KOPT-K1 (cell line): ENCODE data around the gene PSD4.

Experiments
- H3K27ac ChIP-seq: fragments of 200-600 bp; sonication (generic); 2 replicates; pipeline ENCODE4 v1.5.1; 2016; ENCODE audit warnings: antibody characterized with exemption, mild to moderate bottlenecking, low read depth, low read length; ENCODE audit not compliant: poor library complexity, severe bottlenecking
- H3K36me3 ChIP-seq: fragments of 200-600 bp; sonication (generic); 2 replicates; pipeline ENCODE4 v1.5.1; 2017; ENCODE audit warnings: antibody characterized with exemption, mild to moderate bottlenecking, low read length, moderate library complexity; ENCODE audit not compliant: insufficient read depth
- H3K9me3 ChIP-seq: fragments of 200-600 bp; sonication (generic); 2 replicates; pipeline ENCODE4 v1.5.1; 2017; ENCODE audit warnings: antibody characterized with exemption, low read length, mild to moderate bottlenecking; ENCODE audit not compliant: insufficient read depth, poor library complexity, severe bottlenecking

The PSD4 gene

DNA sequence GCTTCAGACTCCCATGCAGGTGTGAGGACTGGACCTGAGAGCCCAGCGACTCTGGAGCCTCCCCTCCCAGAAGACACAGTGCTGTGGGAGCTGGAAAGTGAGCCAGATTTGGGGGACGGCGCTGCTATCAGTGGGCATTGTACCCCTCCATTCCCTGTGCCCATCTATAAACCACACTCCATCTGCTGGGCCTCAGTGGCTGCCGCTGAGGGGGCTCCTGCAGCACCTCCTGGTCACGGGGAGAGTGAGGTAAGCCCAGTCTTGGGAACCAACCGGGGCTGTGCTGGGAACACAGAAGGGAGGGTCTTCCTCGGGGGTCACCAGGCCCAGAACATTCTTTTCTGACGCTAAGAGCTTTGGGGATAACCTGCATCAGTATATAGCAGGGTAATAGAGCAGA is 9.5 kb downstream of the PSD4 start:
- Histone ChIP-seq H3K27ac (no peak overlapping the region), H3K36me3 (peaks cover 100% of the 10 kb centered on the region), H3K9me3 (no peaks in the 10 kb centered on the region)

DNA sequence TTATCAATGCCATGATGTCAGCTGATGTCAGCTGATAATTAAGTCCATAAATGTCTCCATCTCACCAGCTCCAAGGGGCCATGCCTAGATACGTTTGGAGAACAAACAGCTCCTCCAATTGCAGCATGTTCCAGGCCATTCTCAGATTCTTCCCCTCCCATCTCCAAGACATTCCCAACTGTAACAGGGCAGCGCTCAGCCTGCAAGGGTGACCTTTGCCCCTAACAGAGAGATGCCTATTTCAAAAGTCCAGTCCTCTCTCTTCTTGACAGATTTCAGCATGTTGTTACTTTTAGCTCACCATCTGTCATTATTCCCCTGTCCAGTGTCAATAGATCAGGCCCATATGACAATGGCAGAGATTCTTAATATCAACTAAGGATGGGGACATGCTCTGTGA is 9.9 kb downstream of the PSD4 start:
- Histone ChIP-seq H3K36me3 (peaks cover 99% of the 10 kb centered on the region), H3K27ac (no peak overlapping the region), H3K9me3 (no peaks in the 10 kb centered on the region)

- H3K27ac ChIP-seq: no peak overlapping the region
- H3K9me3 ChIP-seq: no peaks in the 10 kb centered on the region
- peaks cover 98% of the 10 kb centered on the region for H3K36me3 ChIP-seq
Measured at GRCh38 chr2:113184531-113185230, 10.9 kb downstream of the PSD4 start.

GRCh38 chr2:113185664-113186432 is 12.1 kb downstream of the PSD4 start:
- H3K36me3 ChIP-seq: peaks cover 98% of the 10 kb centered on the region
- no peak overlapping the region for H3K27ac ChIP-seq
- H3K9me3 ChIP-seq: no peaks in the 10 kb centered on the region

DNA sequence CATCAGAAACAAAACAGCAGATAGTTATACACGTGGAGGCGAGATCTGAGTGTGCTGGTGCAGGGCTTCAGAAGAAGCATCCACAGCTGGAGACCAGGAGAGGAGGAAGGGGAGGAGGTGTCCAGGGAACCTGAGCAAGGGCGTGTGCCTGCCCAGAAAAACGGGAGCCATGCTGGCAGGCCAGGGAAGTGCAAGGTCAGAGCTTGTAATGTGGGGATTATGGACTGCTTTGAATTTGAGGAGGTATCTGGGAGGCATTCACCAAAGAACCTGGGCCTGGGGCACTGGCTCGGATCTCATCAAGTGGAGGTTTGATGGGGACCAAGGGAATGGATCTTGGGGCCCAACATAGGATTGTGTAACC is 12.6 kb downstream of the PSD4 start:
- Histone ChIP-seq H3K36me3 (peaks cover 98% of the 10 kb centered on the region), H3K9me3 (no peaks in the 10 kb centered on the region), H3K27ac (no peak overlapping the region)

GRCh38 chr2:113187771-113188170 is 14.0 kb downstream of the PSD4 start:
- Histone ChIP-seq H3K9me3 (no peaks in the 10 kb centered on the region), H3K36me3 (peaks cover 97% of the 10 kb centered on the region), H3K27ac (no peak overlapping the region)

GRCh38 chr2:113190871-113191270 is 17.1 kb downstream of the PSD4 start:
- H3K27ac ChIP-seq: no peak overlapping the region
- no peaks in the 10 kb centered on the region for H3K9me3 ChIP-seq
- peaks cover 97% of the 10 kb centered on the region for H3K36me3 ChIP-seq

DNA sequence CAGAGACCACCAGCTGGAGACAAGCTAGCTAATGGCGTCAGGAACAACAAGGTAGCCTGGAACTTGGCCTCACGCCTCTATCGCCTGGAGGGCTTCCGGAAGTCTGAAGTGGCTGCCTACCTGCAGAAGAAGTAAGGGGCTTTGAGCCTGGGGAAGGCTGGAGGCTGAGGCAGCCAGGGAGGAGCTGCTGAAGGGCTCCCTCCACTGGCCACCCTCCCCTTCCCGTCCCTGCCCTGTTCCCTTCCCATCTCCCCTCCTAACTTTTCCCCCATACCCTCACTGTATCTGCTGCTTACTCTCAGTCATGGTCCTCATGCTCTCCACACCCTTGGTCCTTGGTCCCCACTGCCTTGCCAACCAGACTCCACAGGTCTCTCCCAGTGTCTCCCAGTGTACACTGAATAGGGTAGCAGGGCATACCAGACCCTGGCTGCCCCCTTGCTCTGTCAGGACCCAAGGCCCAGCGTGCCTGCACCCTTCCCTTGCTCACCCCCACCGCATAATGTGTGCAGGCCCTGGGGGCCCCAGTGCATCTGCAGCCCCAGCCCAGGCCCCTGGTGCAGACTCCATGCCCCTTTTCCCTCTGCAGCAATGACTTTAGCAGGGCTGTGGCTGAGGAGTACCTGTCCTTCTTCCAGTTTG is 18.8 kb downstream of the PSD4 start:
- H3K36me3 ChIP-seq: peaks cover 97% of the 10 kb centered on the region
- no peak overlapping the region for H3K27ac ChIP-seq
- no peaks in the 10 kb centered on the region for H3K9me3 ChIP-seq

GRCh38 chr2:113195923-113196501 is 22.2 kb downstream of the PSD4 start:
- no peaks in the 10 kb centered on the region for H3K9me3 ChIP-seq
- no peak overlapping the region for H3K27ac ChIP-seq
- peaks cover 99% of the 10 kb centered on the region for H3K36me3 ChIP-seq

- Histone ChIP-seq H3K36me3 (peaks cover 100% of the 10 kb centered on the region), H3K9me3 (no peaks in the 10 kb centered on the region), H3K27ac (no peak overlapping the region)
Measured at GRCh38 chr2:113196839-113197238, 23.1 kb downstream of the PSD4 start.

DNA sequence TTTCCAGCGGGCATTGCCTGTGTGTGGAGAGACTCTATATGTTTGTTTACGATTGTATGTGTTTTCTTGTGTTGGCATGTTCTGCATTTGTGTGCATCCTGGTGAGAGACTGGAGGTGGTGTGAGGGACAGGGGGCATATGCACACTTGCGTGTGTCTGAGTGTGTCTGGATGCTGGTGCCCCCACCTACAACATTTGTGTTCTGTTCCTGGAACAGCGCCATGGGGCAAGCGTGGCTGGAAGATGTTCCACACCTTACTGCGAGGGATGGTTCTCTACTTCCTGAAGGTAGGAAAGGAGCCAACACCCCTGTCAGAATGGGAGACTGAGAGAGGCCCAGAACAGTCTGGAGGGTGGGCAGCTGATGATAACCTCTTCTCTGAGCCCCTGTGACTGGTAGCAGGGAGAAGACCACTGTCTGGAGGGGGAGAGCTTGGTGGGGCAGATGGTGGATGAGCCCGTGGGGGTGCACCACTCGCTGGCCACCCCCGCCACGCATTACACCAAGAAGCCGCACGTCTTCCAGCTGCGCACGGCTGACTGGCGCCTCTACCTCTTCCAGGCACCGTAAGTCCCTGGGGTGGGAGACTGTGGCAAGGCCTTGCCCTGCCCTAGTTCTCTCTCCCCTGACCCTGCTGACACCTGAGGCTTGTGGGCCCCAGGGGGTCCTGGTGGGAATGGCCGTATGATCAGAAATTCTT is 23.7 kb downstream of the PSD4 start:
- H3K27ac ChIP-seq: no peak overlapping the region
- H3K9me3 ChIP-seq: no peaks in the 10 kb centered on the region
- H3K36me3 ChIP-seq: peaks cover 100% of the 10 kb centered on the region

DNA sequence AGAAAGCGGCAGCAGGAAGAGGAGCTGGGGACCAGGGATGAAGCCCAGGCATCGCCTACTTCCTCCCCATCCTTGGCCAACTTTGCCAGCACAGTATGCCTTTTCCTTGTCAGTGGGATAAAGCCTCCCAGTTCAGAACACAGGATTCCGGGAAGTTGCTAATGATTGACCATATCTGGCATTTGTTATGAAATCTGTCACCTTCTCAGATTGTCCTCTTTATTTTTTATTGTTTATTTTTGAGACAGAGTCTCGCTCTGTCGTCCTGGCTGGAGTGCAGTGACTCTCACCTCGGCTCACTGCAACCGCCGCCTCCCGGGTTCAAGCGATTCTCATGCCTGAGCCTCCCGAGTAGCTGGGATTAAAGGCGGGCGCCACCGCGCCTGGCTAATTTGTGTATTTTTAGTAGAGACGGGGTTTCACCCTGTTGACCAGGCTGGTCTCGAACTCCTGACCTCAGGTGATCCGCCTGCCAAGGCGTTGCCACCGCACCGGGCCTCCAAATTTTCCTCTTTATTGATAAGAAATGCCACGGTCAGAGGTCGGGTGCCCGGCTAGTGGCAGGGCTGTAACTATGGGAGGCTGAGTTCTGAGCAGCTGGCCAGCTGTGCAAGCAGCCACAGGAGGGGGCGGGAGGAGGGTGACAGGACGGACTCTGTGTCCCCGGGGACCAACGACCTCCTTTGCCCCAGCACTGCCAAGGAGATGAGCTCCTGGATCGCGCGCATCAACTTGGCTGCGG is 24.4 kb downstream of the PSD4 start:
- Histone ChIP-seq H3K36me3 (peaks cover 100% of the 10 kb centered on the region), H3K27ac (no peak overlapping the region), H3K9me3 (no peaks in the 10 kb centered on the region)

DNA sequence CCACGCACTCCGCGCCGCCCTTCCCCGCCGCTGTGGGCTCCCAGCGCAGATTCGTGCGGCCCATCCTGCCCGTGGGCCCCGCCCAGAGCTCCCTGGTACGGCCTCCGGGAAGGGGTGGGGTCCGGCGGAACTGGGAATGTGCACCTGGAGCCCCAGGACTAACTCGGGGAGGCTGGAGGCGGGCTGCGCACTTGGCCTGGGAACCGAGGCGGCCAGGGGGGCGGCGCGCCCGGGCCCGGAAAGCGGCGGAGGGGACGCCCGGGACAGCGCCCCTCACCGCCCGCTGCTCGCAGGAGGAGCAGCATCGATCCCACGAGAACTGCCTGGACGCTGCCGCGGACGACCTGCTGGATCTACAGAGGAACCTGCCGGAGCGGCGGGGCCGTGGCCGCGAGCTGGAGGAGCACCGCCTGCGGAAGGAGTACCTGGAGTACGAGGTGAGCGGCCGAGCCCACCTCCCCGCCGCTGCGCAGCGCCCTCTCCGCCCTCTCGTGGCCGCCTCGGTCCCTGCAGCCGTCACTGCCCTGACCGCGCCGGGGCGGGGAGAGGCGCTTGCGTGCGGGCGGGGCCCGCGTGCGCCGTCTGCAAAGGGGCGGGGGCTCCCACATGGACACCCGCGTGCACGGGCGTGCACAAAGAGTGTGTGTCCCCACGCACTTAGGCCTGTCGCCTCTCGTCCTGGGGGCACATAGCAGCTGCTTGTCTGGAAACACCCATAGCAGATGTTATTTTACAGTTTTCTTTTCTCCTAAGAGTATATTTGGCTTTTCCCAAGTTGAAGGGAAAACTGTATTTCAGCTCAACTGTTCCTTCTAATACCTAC is 25.2 kb downstream of the PSD4 start:
- Histone ChIP-seq H3K36me3 (peaks cover 97% of the 10 kb centered on the region), H3K9me3 (no peaks in the 10 kb centered on the region), H3K27ac (no peak overlapping the region)

GRCh38 chr2:113200236-113200635 is 26.5 kb downstream of the PSD4 start:
- Histone ChIP-seq H3K36me3 (peaks cover 90% of the 10 kb centered on the region), H3K27ac (no peak overlapping the region), H3K9me3 (no peaks in the 10 kb centered on the region)
